CD14-positive monocyte (primary cell): ENCODE data around the gene SGTB. TPM values are rescaled to one million over a fixed set of nuclear protein-coding genes. Genes with fewer than 3 reads are reported as not detected.

Experiments used
- DNase-seq, 3 donors: peaks; one replicate each; pipeline ENCODE4 v3.0.0-alpha.2; 2011 to 2022
- H2AFZ ChIP-seq: 2 replicates; pipeline ENCODE4 v1.6.0; 2012; ENCODE audit warnings: mild to moderate bottlenecking, low read depth, low read length, inconsistent platforms; ENCODE audit not compliant: insufficient read depth, poor library complexity, severe bottlenecking
- H3K27ac ChIP-seq, 2 donors: 1 replicate in 1 of 2; 2 replicates in 1 of 2; pipeline ENCODE4 v1.5.1; 2012 to 2013; ENCODE audit warnings: low read length in 2 of 2, control low read depth in 1 of 2, inconsistent platforms in 1 of 2, low read depth in 1 of 2, mild to moderate bottlenecking in 1 of 2
- H3K27me3 ChIP-seq, 2 donors: one replicate each; pipeline versions ENCODE4 v1.6.0 to v1.6.1; 2011 to 2013; ENCODE audit warnings: low read length in 2 of 2; ENCODE audit not compliant: control insufficient read depth in 2 of 2, insufficient read depth in 2 of 2
- H3K36me3 ChIP-seq, 2 donors: replicated peaks in 1 of 2; 1 replicate in 1 of 2; 2 replicates in 1 of 2; pipeline versions ENCODE4 v1.5.1 to v1.6.1; 2012 to 2013; ENCODE audit warnings: low read length in 2 of 2, control low read depth in 1 of 2, inconsistent platforms in 1 of 2, mild to moderate bottlenecking in 1 of 2; ENCODE audit not compliant: insufficient read depth in 2 of 2, control insufficient read depth in 1 of 2
- H3K4me1 ChIP-seq, 2 donors: 1 replicate in 1 of 2; 2 replicates in 1 of 2; pipeline versions ENCODE4 v1.5.1 to v1.6.1; 2012 to 2013; ENCODE audit warnings: low read length in 2 of 2, control low read depth in 1 of 2, inconsistent platforms in 1 of 2, mild to moderate bottlenecking in 1 of 2, moderate library complexity in 1 of 2; ENCODE audit not compliant: insufficient read depth in 2 of 2, control insufficient read depth in 1 of 2
- H3K4me2 ChIP-seq: replicated peaks from 2 replicates; pipeline ENCODE3; 2012; ENCODE audit warnings: low read length, moderate library complexity, mild to moderate bottlenecking; ENCODE audit not compliant: poor library complexity, severe bottlenecking; ENCODE audit errors: extremely low read depth
- H3K4me3 ChIP-seq, 3 experiments: fragments of 200-600 bp in 1 of 3; sonication (generic) in 1 of 3; replicated peaks in 1 of 3; 1 replicate in 2 of 3; 2 replicates in 1 of 3; pipeline ENCODE4 v1.5.1; 2011 to 2013; ENCODE audit warnings: low read length in 3 of 3, mild to moderate bottlenecking in 3 of 3, control low read depth in 2 of 3, low read depth in 2 of 3, inconsistent platforms in 1 of 3, moderate library complexity in 1 of 3
- H3K79me2 ChIP-seq: 2 replicates; pipeline ENCODE4 v1.6.0; 2012; ENCODE audit warnings: mild to moderate bottlenecking, control low read depth, inconsistent platforms, low read length, moderate library complexity; ENCODE audit not compliant: insufficient read depth
- H3K9ac ChIP-seq: 2 replicates; pipeline ENCODE4 v1.6.0; 2017; ENCODE audit warnings: low read length, mild to moderate bottlenecking; ENCODE audit not compliant: insufficient read depth, poor library complexity, severe bottlenecking
- H3K9me3 ChIP-seq, 2 donors: replicated peaks in 1 of 2; 1 replicate in 1 of 2; 2 replicates in 1 of 2; pipeline versions ENCODE4 v1.5.1 to v1.6.1; 2012 to 2013; ENCODE audit warnings: low read length in 2 of 2, control low read depth in 1 of 2; ENCODE audit not compliant: control insufficient read depth in 1 of 2, insufficient read depth in 1 of 2
- H4K20me1 ChIP-seq: 2 replicates; pipeline ENCODE4 v1.6.0; 2012; ENCODE audit warnings: mild to moderate bottlenecking, low read length, control low read depth, moderate library complexity; ENCODE audit not compliant: insufficient read depth
- H3K27ac Mint-ChIP-seq, 7 donors: one replicate each; pipeline ENCODE4 v1.8.0; 2020; ENCODE audit warnings: mild to moderate bottlenecking in 7 of 7, mixed read lengths in 7 of 7, moderate library complexity in 6 of 7, inconsistent platforms in 2 of 7
- H3K27me3 Mint-ChIP-seq, 3 donors: one replicate each; pipeline ENCODE4 v1.8.0; 2021 to 2022; ENCODE audit warnings: low read depth in 3 of 3, mild to moderate bottlenecking in 3 of 3, mixed read lengths in 3 of 3, moderate library complexity in 3 of 3, inconsistent platforms in 1 of 3
- H3K36me3 Mint-ChIP-seq, 2 donors: one replicate each; pipeline ENCODE4 v1.8.0; 2020; ENCODE audit warnings: mixed read lengths in 2 of 2, inconsistent platforms in 1 of 2, mild to moderate bottlenecking in 1 of 2
- H3K4me1 Mint-ChIP-seq: one replicate; pipeline ENCODE4 v1.8.0; 2020; ENCODE audit warnings: mild to moderate bottlenecking, mixed read lengths
- H3K4me3 Mint-ChIP-seq, 2 donors: one replicate each; pipeline ENCODE4 v1.8.0; 2020; ENCODE audit warnings: mild to moderate bottlenecking in 2 of 2, mixed read lengths in 2 of 2, moderate library complexity in 1 of 2
- H3K9me3 Mint-ChIP-seq, 7 donors: one replicate each; pipeline ENCODE4 v1.8.0; 2020 to 2022; ENCODE audit warnings: mixed read lengths in 7 of 7, mild to moderate bottlenecking in 6 of 7, moderate library complexity in 6 of 7, inconsistent platforms in 2 of 7
- CTCF ChIP-seq: fragments of 200-600 bp; IDR thresholded peaks from one replicate; pipeline ENCODE4 v1.8.0; 2022; ENCODE audit warnings: antibody characterized with exemption, mild to moderate bottlenecking
- WGBS: methylation state at CpG from one replicate; pipeline ENCODE4 v1.1.5; 2013; ENCODE audit warnings: missing lambda C conversion rate; ENCODE audit not compliant: insufficient coverage; 5-methylcytosine and 5-hydroxymethylcytosine counted together
- intact Hi-C, 2 donors: fragments of 100-400 bp; cut with micrococcal nuclease; formaldehyde crosslinking; loops; one replicate each; pipeline versions ENCODE4 v1.15.0 to v1.15.1; 2023
- polyA plus RNA-seq, 3 donors: library from polyadenylated mRNA; depleted of rRNA in 1 of 3; unstranded in 2 of 3; stranded (reverse) in 1 of 3; fragments of 300-500 nt in 2 of 3; fragments of >200 nt in 1 of 3; fragmentation: Illumina TruSeq in 2 of 3; gene quantifications; 1 replicate in 2 of 3; 2 replicates in 1 of 3; pipeline ENCODE4 v1.2.3, GENCODE V29; 2012 to 2021

SGTB gene
- polyA plus RNA-seq, 3 donors = 7.4 to 16.5 (median 7.6) TPM

- Mint-ChIP-seq H3K27me3 (no peaks in the 10 kb centered on the region), H3K4me3 (no peak overlapping the region), H3K4me1 (no peaks in the 10 kb centered on the region), H3K9me3 (no peaks in the 10 kb centered on the region), H3K27ac (no peak overlapping the region), H3K36me3 (peaks cover 45 to 70% of the 10 kb centered on the region in 2 donors)
- no peak overlapping the region for H3K4me2 ChIP-seq
- H3K79me2 ChIP-seq = no peaks in the 10 kb centered on the region
- no peaks in the 10 kb centered on the region for H3K9me3 ChIP-seq
- no peak for TF ChIP-seq CTCF
- no peak overlapping the region for H3K27ac ChIP-seq
- no peak overlapping the region for H3K4me3 ChIP-seq
- H4K20me1 ChIP-seq = no peaks in the 10 kb centered on the region
- H2AFZ ChIP-seq = no peak overlapping the region
- intact Hi-C loops = no loop called here
- no peak overlapping the region for H3K9ac ChIP-seq
- peaks cover 37 to 64% of the 10 kb centered on the region in 2 donors for H3K36me3 ChIP-seq
- H3K27me3 ChIP-seq = no peaks in the 10 kb centered on the region
- no peak for DNase-seq
- H3K4me1 ChIP-seq = no peaks in the 10 kb centered on the region
Observed at GRCh38 chr5:65647941-65648340, 74.0 kb downstream of the SGTB start.

GRCh38 chr5:65646938-65647337 lies 75.0 kb downstream of the SGTB start:
- no peaks in the 10 kb centered on the region for H3K4me1 Mint-ChIP-seq
- H3K4me3 ChIP-seq = no peak overlapping the region
- no peak overlapping the region for H2AFZ ChIP-seq
- H3K9me3 ChIP-seq = no peaks in the 10 kb centered on the region
- no peaks in the 10 kb centered on the region for H3K4me1 ChIP-seq
- intact Hi-C loops = no loop called here
- no peaks in the 10 kb centered on the region for H4K20me1 ChIP-seq
- no peak overlapping the region for H3K4me2 ChIP-seq
- no peaks in the 10 kb centered on the region for H3K27me3 ChIP-seq
- TF ChIP-seq CTCF = no peak
- H3K79me2 ChIP-seq = no peaks in the 10 kb centered on the region
- H3K27ac Mint-ChIP-seq = peak overlapping the region in 1 of 7 donors; percentile 73
- no peak overlapping the region for H3K4me3 Mint-ChIP-seq
- peaks cover 47 to 71% of the 10 kb centered on the region in 2 donors for H3K36me3 Mint-ChIP-seq
- WGBS = no CpG with 5 or more reads among the region's 2 CpGs
- no peaks in the 10 kb centered on the region for H3K9me3 Mint-ChIP-seq
- DNase-seq = no peak
- H3K27ac ChIP-seq = no peak overlapping the region
- H3K27me3 Mint-ChIP-seq = no peaks in the 10 kb centered on the region
- H3K36me3 ChIP-seq = peaks cover 31 to 60% of the 10 kb centered on the region in 2 donors
- H3K9ac ChIP-seq = no peak overlapping the region
